Fibroblast of mammary gland (primary cell): ENCODE measurements around the gene IFT25.

Experiments
- DNase-seq: peaks from one replicate; pipeline ENCODE4 v3.0.0-alpha.2; 2010; ENCODE audit warnings: low read depth
- H3K4me3 ChIP-seq: 2 replicates; pipeline ENCODE4 v1.5.1; 2011; ENCODE audit warnings: low read depth, mild to moderate bottlenecking, low read length, moderate library complexity; ENCODE audit not compliant: control insufficient read depth
- TF ChIP-seq, protein P1 (sequence below): conservative IDR thresholded peaks from 2 replicates; pipeline ENCODE4 v1.5.1; 2011; ENCODE audit warnings: low read depth, low read length, inconsistent platforms; ENCODE audit not compliant: control insufficient read depth, insufficient read depth

Gene IFT25

DNA sequence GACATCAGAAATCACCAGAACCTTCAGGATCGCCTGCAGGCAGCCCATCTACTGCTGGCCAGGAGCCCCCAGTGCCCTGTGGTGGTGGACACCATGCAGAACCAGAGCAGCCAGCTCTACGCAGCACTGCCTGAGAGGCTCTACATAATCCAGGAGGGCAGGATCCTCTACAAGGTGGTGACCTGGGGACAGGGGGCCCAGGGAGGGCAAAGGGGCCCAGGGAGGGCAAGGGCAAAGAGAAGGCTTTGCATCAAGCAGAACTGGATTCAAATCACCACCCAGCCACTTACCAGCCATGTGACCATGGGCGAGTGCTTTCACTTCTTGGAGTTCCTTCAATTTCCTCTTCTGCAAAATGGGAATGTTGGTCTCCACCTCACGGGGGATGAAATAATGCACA is 39.4 kb downstream of the IFT25 start:
- DNase-seq: no peak
- no peak overlapping the region for H3K4me3 ChIP-seq
- TF ChIP-seq, protein P1, sequence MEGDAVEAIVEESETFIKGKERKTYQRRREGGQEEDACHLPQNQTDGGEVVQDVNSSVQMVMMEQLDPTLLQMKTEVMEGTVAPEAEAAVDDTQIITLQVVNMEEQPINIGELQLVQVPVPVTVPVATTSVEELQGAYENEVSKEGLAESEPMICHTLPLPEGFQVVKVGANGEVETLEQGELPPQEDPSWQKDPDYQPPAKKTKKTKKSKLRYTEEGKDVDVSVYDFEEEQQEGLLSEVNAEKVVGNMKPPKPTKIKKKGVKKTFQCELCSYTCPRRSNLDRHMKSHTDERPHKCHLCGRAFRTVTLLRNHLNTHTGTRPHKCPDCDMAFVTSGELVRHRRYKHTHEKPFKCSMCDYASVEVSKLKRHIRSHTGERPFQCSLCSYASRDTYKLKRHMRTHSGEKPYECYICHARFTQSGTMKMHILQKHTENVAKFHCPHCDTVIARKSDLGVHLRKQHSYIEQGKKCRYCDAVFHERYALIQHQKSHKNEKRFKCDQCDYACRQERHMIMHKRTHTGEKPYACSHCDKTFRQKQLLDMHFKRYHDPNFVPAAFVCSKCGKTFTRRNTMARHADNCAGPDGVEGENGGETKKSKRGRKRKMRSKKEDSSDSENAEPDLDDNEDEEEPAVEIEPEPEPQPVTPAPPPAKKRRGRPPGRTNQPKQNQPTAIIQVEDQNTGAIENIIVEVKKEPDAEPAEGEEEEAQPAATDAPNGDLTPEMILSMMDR: no peak

DNA sequence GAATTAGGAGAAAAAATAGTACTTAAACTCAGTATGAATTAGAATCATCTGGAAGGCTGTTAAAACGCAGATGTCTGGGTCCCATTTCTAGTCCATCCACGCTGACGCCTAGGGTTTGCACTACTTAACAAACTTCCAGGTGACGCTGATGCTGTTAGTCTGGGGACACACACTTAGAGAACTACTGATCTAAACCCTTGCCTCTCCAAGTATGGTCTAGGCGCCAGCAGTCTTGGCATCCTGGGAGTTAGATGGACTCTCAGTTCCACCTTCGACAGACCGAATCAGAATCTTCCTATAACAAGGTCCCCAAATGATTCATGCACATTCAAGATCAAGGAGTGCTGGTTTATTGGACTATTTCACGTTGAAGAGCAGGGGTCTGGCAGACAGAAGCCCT is 40.0 kb downstream of the IFT25 start:
- H3K4me3 ChIP-seq: no peak overlapping the region
- TF ChIP-seq, protein P1: no peak
- no peak for DNase-seq

DNA sequence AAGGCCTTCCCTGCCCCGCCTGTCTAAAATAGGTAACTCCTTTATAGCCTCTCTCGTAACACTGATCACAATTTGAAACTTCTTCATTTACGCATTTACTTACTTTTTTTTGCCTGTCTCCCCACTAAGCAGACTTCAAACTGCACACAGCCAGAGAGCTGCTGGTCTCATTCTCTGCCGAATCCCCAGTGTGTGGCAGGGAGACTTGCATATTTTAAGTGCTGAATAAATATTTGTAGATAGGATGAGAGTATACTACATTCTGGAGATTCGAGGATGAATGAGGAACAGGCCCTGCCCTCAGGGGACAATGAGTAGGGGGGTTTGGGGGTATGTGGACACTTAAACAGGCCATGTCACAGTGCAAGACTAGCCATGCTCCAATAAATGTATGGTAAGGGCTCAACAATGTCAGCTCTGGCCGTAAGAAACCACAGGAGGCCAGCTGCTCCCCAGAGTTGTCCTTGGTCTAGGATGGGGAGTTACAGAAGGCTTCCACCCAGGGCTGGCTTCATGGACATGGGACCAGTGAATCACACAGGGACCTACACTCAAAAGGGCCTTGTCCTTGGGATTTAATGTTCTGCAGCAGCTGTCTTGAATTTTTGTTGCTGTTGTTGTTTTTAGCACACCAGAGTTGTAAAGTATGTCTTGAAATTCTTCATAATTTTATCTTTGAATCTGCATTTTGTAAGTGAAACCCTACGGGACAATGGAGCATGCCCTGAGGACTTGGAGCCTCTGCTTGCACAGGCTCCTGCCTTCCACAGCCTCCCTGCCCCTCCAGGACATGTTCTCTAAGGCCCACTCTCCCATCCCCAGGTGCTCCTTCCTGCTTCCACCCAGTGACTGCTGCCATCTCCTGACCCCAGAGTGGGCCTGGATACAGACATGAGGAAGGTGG is 43.0 kb downstream of the IFT25 start:
- TF ChIP-seq, protein P1: no peak

DNA sequence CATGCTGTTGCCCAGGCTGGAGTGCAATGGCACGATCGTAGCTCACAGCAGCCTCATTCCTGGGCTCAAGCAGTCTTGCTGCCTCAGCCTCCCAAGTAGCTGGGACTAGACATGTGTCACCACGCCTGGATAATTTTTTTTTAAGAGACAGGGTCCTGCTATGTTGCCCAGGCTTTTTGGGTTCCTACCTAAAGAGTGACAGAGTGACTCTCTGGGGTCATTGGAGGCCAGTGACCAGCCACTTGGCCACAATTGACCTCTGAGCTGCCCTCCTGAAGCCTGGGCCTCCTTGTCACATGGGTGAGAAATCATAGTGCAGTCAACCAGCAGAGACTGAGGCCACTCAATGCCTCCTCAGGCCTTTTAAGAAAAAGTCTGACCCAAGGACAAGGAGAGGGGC is 45.8 kb downstream of the IFT25 start:
- TF ChIP-seq, protein P1: no peak
- H3K4me3 ChIP-seq: no peak overlapping the region
- no peak for DNase-seq

More for the DNA sequence above, 43.0 kb downstream of the IFT25 start:
- H3K4me3 ChIP-seq: no peak overlapping the region
- DNase-seq: no peak

DNA sequence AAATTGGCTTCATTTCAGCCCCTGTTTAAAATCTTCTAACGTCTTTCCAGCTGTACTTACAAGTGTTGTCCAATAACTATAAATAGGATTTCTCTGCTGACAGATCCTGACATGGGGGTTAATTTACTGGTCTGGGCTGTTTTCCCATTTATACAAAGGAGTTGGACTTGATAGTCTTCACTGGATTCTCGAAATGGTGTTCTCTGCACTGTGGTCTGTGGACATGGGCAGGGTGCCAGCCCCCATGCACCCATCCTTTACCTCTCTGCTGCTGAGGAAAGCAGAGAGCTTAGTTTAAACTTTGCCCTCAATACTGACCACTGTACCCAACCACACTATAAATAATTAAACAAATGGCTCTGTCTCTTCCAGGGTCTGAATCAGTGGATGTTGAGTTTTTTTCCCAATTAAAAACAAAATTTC is 46.3 kb downstream of the IFT25 start:
- peak; percentile 75 for DNase-seq
- H3K4me3 ChIP-seq: no peak overlapping the region
- TF ChIP-seq, protein P1: no peak

DNA sequence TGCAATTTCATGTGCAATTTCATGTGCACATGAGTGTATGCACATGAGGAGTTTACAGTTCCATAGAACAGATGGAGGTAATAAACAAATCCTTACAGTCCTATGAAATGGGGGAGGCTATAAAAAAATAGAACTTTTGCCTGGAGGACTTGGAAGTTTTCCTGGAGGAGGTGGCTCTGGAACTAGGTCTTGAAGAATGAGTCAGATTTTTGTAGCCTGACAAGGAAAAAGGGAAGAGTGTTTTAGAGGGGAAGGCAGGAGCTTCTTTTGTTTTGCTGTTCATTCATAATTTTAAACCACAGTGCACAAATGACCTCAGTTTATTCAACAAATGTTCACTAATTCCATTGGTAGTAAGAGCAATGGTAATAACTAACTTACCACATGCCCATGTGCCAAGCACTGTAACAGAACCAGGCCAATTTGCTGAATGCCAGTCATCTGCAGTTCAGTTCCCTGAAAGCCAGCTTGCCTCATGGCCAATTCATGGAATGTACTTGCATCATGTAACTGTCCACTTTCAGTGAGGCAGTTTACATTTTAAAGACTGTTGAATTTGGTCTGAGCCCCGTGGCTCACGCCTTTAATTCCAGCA is 48.8 kb downstream of the IFT25 start:
- TF ChIP-seq, protein P1: no peak
- no peak overlapping the region for H3K4me3 ChIP-seq
- DNase-seq: peak; percentile 85

DNA sequence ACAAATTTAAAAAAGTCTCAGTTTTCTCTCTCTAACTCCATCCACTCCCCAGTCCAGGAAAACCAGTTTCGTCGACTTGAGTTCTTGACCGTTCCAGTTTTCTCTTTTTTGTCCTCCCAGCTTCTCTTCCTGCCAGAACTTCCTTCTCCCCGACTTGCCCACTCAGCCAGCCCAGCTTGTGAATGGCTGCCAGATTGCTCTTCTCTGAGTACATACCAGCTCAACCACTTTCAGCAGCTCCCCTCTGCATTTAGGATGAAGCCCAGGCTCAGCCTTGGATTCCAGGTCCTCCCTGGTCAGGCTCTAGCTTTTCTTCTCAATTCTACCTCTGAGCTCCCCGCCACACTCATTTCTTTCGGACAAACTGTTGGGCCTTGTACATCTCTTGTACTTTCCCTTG is 50.1 kb downstream of the IFT25 start:
- TF ChIP-seq, protein P1: no peak
- DNase-seq: no peak
- H3K4me3 ChIP-seq: no peak overlapping the region
